22Rv1 (cell line): Measurements from ENCODE around the gene RNLS.

Experiments used
- ZFX ChIP-seq: fragments of 450-650 bp; IDR thresholded peaks from 2 replicates; pipeline ENCODE4 v1.6.1; 2017; ENCODE audit warnings: antibody characterized with exemption, borderline replicate concordance
- TF ChIP-seq, protein P1 (sequence below): fragments of 450-650 bp; IDR thresholded peaks from 2 replicates; pipeline ENCODE4 v1.5.1; 2017; ENCODE audit warnings: mild to moderate bottlenecking

GRCh38 chr10:88546497-88546896, 36.6 kb downstream of the RNLS start:
- TF ChIP-seq, protein P1, sequence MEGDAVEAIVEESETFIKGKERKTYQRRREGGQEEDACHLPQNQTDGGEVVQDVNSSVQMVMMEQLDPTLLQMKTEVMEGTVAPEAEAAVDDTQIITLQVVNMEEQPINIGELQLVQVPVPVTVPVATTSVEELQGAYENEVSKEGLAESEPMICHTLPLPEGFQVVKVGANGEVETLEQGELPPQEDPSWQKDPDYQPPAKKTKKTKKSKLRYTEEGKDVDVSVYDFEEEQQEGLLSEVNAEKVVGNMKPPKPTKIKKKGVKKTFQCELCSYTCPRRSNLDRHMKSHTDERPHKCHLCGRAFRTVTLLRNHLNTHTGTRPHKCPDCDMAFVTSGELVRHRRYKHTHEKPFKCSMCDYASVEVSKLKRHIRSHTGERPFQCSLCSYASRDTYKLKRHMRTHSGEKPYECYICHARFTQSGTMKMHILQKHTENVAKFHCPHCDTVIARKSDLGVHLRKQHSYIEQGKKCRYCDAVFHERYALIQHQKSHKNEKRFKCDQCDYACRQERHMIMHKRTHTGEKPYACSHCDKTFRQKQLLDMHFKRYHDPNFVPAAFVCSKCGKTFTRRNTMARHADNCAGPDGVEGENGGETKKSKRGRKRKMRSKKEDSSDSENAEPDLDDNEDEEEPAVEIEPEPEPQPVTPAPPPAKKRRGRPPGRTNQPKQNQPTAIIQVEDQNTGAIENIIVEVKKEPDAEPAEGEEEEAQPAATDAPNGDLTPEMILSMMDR: no peak
- no peak for TF ChIP-seq ZFX
